ENCODE results near the gene CPEB2. TPM values are rescaled to one million over a fixed set of nuclear protein-coding genes. Genes with fewer than 3 reads are reported as not detected.

Gene CPEB2
- total RNA-seq, 1 experiment from 2014 or later, result 3.3 TPM

GRCh38 chr4:15118292-15118691 lies 116.0 kb downstream of the CPEB2 start (continued):
- TF ChIP-seq E2F1 (CRISPR knock-in tag; IDR thresholded peaks at IDR 0.05) (no peak), ERG (CRISPR knock-in tag; IDR thresholded peaks at IDR 0.05) (no peak)
